ENCODE results near the gene CMIP.
"Not testable (repeated sequence)": the region's sequence is repeated elsewhere in the genome, so short reads cannot be mapped to it uniquely, and the experiment has no call there.

CMIP gene

DNA sequence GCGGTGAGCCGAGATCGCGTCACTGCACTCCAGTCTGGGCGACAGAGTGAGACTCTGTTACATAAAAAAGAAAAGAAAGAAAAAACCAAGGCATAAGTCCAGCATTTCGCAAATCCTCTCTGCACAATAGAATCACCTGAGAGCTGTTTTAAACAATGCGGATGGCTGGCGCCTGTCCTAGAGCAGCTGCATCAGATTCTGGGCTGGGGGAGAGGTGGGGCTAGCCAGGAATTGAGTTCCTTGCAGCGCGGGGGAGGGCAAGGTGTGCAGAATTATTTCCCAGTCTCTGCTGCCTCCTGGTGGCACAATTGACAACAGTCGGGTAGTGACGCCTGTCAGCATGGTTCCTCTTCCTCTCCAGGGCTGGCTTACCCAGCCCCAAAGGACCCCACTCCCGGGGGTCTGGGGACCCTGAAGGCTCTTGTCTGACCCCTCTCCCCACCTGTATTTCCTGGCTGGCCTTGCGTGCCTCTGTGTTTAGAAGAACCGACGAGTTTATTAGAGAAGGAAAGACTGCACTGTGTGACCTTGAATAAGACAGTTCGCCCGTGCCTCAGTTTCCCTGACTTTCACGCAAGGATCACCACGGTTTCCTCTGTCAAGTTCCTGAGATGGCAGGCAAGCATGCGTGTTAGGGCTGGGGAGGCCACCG lies 293.4 kb downstream of the CMIP start:
- peak; percentile 22 to 50 for DNase-seq

DNA sequence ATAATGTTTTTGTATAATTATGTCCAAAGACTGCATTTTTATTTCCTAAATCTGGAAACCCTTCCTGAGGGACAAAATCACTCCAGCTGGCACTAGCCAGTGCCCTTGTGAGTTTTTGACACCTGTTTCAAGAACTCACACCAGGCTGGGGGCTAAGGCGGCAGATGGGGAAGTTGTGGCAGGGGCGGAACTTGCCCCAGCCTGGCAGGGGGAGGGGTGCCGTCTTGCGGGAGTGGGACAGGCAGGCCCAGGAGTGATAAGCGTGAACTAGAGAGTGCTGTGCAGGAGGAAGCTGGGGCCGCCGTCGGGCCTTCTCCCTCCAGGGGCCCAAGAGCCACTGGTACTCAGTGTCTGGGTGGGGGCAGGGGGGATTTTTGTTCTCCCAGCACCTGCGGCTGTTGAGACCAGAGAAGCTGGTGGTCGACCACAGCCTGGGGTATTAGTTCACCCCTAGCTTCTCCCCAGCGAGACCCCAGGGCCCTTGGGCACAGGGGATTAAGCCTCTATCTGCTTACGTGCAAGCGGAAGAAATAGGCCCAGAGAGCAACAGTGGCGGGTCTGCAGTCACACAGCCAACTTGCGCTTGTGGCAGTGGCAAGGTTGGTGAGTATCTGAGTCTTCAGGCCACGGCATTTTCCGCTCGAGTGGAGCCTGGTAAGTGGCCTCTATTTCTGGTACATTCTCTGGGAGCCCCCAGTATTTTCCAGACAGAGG lies 294.3 kb downstream of the CMIP start:
- DNase-seq = no peak

GRCh38 chr16:81739503-81739902 lies 294.9 kb downstream of the CMIP start:
- no peak for DNase-seq

GRCh38 chr16:81740169-81740568 lies 295.6 kb downstream of the CMIP start:
- DNase-seq = no peak

DNA sequence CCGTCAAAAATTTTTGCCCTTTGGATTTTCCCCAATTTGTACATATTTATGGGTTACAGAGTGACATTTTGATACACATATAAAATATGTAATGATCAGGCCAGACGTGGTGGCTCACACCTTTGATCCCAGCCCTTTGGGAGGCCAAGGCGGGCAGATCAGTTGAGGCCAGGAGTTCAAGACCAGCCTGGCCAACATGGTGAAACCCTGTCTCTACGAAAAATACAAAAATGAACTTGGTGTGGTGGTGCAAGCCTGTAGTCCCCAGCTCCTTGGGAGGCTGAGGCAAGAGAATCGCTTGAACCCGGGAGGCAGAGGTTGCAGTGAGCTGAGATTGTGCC lies 296.8 kb downstream of the CMIP start:
- DNase-seq = not testable (repeated sequence)

DNA sequence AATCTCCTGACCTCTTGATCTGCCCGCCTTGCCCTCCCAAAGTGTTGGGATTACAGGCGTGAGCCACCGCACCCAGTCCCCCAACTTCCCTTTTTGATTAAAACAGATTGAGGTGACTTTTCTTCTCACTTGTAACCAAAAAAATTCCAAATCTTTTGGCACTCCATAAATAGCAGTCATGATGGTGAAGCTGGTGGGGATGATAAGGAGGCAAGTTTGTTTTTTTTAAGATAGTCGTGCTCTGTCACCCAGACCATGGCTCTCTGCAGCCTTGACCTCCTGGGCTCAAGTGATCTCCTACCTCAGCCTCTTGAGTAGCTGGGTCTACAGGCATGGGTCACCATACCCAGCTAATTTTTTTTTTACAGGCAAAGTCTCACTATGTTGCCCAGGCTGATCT lies 299.8 kb downstream of the CMIP start:
- DNase-seq = no peak

- no peak for DNase-seq
Observed at GRCh38 chr16:81744911-81745310, 300.3 kb downstream of the CMIP start.

DNA sequence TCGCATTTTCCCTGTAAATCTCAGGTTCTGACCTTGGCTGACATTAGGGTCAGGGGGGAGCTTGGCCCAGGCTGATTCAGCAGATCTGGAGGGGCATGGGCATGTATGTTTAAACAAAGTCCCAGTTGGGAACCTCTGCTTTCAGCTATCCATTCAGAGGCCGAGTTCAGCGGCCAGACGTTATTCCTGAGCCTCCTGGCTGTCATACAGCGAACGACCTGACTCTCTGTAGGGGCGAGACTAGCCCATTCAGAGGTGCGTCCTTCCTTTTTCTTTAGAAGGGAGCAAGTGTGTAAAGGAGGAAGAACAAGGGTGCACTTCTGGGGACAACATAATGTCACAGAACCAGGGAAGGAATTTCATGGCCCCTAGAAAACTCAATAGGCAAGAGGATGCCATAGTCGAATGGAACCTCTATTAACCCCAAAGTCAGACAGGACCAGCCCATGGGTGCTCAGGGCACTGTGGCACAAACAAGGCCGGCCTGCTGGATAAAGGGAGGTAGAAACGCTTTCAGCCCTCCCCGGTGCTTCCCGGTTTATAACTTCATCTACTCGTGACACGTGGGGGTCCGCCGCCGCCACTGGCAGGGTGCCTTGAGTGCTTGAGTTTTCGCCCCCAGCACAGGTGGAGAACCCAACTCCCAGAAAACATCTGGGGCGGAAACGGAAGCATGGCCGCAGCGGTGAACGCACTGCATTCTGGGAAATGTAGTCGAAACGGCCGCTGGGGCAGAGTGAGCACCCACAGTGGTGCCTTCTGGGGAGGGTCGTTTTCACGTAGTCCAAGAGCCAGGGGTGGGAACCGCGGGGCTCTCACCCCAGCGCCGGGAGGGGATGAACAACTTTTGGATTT lies 301.3 kb downstream of the CMIP start:
- DNase-seq = peak in 1 of 2 experiments; percentile 9

DNA sequence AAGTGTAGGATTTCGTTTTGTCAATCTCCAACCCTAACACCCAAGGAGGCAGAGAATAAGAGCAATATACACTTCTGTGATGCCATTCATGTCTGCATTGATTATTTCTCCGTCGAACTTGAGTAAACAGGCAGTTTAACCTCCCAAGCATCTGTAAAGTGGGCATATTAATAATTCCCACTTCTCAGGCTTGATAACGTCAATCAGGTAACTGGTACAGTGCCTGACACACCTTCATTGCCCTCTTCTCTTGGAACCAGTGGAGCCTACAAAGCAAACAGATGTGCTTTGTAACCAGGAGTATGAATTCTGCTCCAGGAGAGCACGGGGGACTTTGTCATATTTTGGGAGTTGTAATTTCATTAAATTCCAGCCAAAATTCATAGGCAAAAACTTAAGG lies 302.0 kb downstream of the CMIP start:
- DNase-seq = no peak

DNA sequence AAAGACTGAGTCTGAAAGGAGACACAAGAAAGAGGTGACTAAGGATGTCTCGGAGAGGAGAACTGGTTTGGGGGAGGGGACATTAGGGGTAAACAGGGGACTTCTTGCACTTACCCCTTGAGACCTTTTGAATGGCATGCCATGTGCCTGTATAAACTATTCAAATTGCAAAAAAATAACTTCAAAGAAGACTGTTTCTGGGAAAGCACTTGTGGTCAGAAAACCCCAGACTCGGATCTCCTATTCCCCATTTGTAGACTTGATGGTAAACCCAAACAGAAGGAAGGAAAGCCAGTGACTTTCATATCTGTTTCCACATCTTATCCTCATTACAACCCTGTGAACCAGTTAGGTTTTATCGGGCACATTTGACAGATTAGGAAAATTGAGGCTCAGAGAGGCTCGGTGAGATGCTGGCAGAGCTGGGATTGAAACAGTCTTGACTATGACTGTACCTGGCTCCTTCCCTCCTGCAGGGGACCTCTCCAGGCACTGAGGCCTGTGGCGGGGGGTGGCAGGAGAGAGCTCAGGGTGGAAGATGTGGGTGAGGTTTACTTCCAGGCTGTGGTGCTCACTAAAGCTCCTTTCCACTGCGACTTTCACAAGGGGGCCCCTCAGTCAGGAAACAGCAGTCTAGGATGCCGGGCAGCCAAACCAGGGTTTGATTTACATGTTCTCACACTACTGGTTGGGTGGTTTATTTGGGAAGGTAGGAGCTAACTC lies 304.0 kb downstream of the CMIP start:
- no peak for DNase-seq

- DNase-seq = no peak
Observed at GRCh38 chr16:81752225-81752875, 307.7 kb downstream of the CMIP start.

DNA sequence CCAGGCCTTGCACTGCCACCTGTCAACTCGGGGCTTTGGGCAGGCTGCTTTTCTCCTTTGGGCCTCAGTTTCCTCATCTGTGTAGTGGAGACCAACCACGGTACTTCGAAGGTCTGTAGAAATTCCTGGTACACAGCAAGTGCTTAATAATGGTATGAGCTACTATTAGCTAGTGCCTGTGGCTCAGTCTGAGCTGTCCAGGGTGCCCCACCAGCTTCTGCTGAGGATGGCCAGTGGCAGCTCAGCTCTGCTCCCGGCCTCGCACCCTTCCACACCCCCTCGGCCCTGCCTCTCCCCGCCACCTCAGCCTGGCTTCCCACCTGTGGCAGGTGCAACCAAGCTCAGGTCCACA lies 308.2 kb downstream of the CMIP start:
- no peak for DNase-seq

- DNase-seq = no peak
Observed at GRCh38 chr16:81754858-81755257, 310.2 kb downstream of the CMIP start.

DNA sequence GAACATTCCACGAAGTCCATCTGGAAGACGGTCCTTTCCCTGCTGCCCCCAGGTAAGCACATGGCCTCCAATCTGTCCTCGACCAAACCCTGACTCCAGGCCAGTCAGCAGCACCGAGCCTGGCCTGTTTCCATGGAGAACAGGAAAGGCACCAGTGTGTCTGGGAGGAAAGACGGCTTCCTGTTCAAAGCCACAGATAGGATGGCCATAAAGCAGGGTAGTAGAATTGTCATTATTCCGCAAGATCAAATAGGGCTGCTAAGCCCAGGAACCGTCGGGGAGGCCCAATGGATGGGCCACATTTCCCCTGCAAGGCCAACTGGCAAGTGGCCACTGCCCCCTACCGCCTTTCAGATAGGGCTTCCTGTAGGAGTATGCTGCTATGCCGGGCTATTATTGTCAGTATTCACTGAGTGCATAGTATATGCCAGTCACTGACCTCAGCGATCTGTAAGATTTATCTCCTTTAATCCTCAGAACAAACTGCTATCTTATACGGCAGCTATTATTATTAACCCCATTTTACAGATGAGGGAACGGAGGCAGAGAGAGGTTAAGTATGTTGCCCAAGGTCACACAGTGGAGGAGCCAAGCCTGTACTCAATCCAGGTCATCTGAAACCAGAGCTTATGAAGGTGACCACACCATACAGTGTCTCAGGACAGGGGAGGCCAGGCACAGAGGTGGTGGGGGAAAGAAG lies 311.5 kb downstream of the CMIP start:
- DNase-seq = no peak

DNA sequence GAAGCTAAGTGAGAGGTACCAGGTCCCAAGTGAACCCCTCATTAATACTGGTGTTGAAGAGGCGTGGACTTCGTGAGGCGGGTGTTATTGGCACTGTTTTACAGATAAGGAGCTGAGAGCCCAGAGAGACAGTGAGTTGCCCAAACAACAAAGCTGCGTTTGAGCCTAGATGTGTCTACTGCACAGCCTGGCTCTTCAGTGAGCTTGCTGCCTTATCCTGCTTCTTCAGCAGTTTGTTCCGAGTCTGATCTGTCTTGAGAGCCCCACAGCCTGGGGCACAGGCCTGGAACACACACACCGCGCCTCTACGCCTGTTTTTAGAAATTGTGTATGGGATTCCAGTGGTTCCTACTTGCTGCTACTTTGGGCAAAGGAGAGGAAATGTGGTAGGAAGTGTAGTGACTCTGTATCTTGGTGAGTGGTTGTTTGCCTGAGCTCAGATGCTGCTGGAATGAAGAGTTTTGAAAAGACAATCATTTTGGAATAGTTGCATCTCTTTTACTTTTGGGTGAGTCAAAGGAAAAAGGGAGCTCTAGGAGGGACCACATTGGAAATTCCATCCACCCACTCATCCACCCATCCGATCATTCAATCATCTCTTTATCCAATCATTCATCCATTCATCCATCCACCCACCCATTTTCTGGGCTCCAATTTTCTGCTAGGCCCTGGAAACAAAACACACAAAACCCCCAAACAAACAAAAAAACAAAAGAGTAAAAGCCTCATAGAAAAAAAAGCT lies 312.2 kb downstream of the CMIP start:
- DNase-seq = no peak

DNA sequence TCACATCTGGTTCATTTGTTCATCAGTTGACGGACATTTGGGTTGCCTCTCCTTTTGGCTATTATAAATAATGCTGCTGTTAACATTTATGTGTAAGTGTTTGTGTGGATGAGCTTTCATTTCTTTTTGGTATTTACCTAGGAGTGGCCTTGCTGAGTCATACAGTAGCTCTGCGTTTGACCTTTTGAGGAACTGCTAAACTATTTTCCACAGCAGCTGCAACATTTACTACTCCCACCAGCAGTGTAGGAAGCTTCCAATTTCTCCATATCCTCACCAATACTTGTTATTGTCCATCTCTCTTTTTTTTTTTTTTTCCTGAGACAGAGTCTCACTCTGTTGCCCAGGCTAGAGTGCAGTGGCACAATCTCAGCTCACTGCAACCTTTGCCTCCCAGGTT lies 313.8 kb downstream of the CMIP start:
- no peak for DNase-seq

All from SW 1271 (cell line).